Measurements from ENCODE around the gene DCX.

DCX gene

GRCh38 chrX:111339212-111339611 lies 72.8 kb downstream of the DCX start:
- no peaks in the 10 kb centered on the region for H4K20me1 ChIP-seq (ENCODE audit: insufficient read depth)
- no peak overlapping the region for H3K4me3 ChIP-seq (IDR thresholded peaks at IDR 0.05; ENCODE audit: insufficient read depth, low read depth, low read length)
- H3K4me1 ChIP-seq (ENCODE audit: low read depth, poor library complexity, severe bottlenecking), result no peaks in the 10 kb centered on the region
- H3K79me2 ChIP-seq (ENCODE audit: insufficient read depth, low read depth), result no peaks in the 10 kb centered on the region
- TF ChIP-seq, protein P1, sequence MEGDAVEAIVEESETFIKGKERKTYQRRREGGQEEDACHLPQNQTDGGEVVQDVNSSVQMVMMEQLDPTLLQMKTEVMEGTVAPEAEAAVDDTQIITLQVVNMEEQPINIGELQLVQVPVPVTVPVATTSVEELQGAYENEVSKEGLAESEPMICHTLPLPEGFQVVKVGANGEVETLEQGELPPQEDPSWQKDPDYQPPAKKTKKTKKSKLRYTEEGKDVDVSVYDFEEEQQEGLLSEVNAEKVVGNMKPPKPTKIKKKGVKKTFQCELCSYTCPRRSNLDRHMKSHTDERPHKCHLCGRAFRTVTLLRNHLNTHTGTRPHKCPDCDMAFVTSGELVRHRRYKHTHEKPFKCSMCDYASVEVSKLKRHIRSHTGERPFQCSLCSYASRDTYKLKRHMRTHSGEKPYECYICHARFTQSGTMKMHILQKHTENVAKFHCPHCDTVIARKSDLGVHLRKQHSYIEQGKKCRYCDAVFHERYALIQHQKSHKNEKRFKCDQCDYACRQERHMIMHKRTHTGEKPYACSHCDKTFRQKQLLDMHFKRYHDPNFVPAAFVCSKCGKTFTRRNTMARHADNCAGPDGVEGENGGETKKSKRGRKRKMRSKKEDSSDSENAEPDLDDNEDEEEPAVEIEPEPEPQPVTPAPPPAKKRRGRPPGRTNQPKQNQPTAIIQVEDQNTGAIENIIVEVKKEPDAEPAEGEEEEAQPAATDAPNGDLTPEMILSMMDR (conservative IDR thresholded peaks at IDR 0.05; ENCODE audit: low read depth, low read length), result no peak
- H3K9ac ChIP-seq, result no peak overlapping the region
- H3K4me2 ChIP-seq, result no peak overlapping the region
- H3K27me3 ChIP-seq (ENCODE audit: insufficient read depth, low read depth), result no peaks in the 10 kb centered on the region
- no peak overlapping the region for H2AFZ ChIP-seq (ENCODE audit: low read depth)
- H3K27ac ChIP-seq, result no peak overlapping the region
- no peaks in the 10 kb centered on the region for H3K36me3 ChIP-seq (ENCODE audit: insufficient read depth)

- Histone ChIP-seq H3K36me3 (ENCODE audit: insufficient read depth) (no peaks in the 10 kb centered on the region), H3K27ac (no peak overlapping the region), H3K9ac (no peak overlapping the region), H2AFZ (ENCODE audit: low read depth) (no peak overlapping the region), H3K79me2 (ENCODE audit: insufficient read depth, low read depth) (no peaks in the 10 kb centered on the region), H3K4me3 (IDR thresholded peaks at IDR 0.05; ENCODE audit: insufficient read depth, low read depth, low read length) (no peak overlapping the region), H3K4me2 (no peak overlapping the region), H3K4me1 (ENCODE audit: low read depth, poor library complexity, severe bottlenecking) (no peaks in the 10 kb centered on the region), H3K27me3 (ENCODE audit: insufficient read depth, low read depth) (no peaks in the 10 kb centered on the region), H4K20me1 (ENCODE audit: insufficient read depth) (no peaks in the 10 kb centered on the region)
- TF ChIP-seq, protein P1 (conservative IDR thresholded peaks at IDR 0.05; ENCODE audit: low read depth, low read length), result no peak
Measured at GRCh38 chrX:111338095-111338698, 73.8 kb downstream of the DCX start.

GRCh38 chrX:111337067-111337637 lies 74.8 kb downstream of the DCX start:
- Histone ChIP-seq H3K79me2 (ENCODE audit: insufficient read depth, low read depth) (no peaks in the 10 kb centered on the region), H3K4me3 (IDR thresholded peaks at IDR 0.05; ENCODE audit: insufficient read depth, low read depth, low read length) (no peak overlapping the region), H3K27ac (no peak overlapping the region), H3K9ac (no peak overlapping the region), H3K27me3 (ENCODE audit: insufficient read depth, low read depth) (no peaks in the 10 kb centered on the region), H2AFZ (ENCODE audit: low read depth) (no peak overlapping the region), H3K4me2 (no peak overlapping the region), H4K20me1 (ENCODE audit: insufficient read depth) (no peaks in the 10 kb centered on the region), H3K36me3 (ENCODE audit: insufficient read depth) (no peaks in the 10 kb centered on the region), H3K4me1 (ENCODE audit: low read depth, poor library complexity, severe bottlenecking) (no peaks in the 10 kb centered on the region)
- TF ChIP-seq, protein P1 (conservative IDR thresholded peaks at IDR 0.05; ENCODE audit: low read depth, low read length), result no peak

DNA sequence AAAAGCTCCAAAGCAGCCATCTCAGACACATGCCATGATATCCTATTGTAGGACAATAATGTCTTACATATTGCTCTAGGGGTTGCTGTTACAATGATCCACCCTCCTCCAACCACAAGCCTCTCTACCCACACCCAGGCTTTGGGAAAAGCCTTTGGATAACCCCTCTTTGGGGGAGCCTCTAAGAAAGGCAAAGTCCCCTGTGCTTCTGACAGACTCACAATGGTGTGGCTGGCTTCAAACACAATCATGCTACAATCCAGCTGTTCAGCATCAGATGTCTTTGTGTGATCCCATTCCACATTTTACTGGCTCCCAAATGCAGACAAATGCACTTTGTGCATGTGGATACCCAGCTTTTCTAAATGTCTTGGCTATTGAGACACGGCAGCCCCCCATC lies 75.9 kb downstream of the DCX start:
- H3K4me3 ChIP-seq (IDR thresholded peaks at IDR 0.05; ENCODE audit: insufficient read depth, low read depth, low read length), result no peak overlapping the region
- no peaks in the 10 kb centered on the region for H3K79me2 ChIP-seq (ENCODE audit: insufficient read depth, low read depth)
- no peak overlapping the region for H3K9ac ChIP-seq
- no peak overlapping the region for H3K4me2 ChIP-seq
- no peaks in the 10 kb centered on the region for H4K20me1 ChIP-seq (ENCODE audit: insufficient read depth)
- no peak overlapping the region for H2AFZ ChIP-seq (ENCODE audit: low read depth)
- TF ChIP-seq, protein P1 (conservative IDR thresholded peaks at IDR 0.05; ENCODE audit: low read depth, low read length), result no peak
- H3K4me1 ChIP-seq (ENCODE audit: low read depth, poor library complexity, severe bottlenecking), result no peaks in the 10 kb centered on the region
- H3K27me3 ChIP-seq (ENCODE audit: insufficient read depth, low read depth), result no peaks in the 10 kb centered on the region
- no peaks in the 10 kb centered on the region for H3K36me3 ChIP-seq (ENCODE audit: insufficient read depth)
- no peak overlapping the region for H3K27ac ChIP-seq

Measured in KMS-11 (cell line).